ENCODE results near the gene INSC. TPM values are rescaled to one million over a fixed set of nuclear protein-coding genes. Genes with fewer than 3 reads are reported as not detected.

Gene INSC
- total and polyA plus RNA-seq, 7 donors, result 1.4 to 5.4 (median 2.9) TPM

- DNase-seq, result no peak
- Histone ChIP-seq H3K27me3 (no peaks in the 10 kb centered on the region), H3K36me3 (no peaks in the 10 kb centered on the region), H3K9me3 (no peaks in the 10 kb centered on the region), H3K4me3 (no peak overlapping the region), H3K27ac (no peak overlapping the region), H3K4me1 (no peaks in the 10 kb centered on the region)
- TF ChIP-seq EP300 (IDR thresholded peaks at IDR 0.05) (no peak), POLR2AphosphoS5 (IDR thresholded peaks at IDR 0.05) (no peak), POLR2A (IDR thresholded peaks at IDR 0.05) (no peak)
- intact Hi-C loops (cut with DNase I), result no loop called here
- 92 to 97% methylated on average over 1 of the region's 1 CpG for WGBS, 2 donors
Measured at GRCh38 chr11:15091625-15092024, 23.1 kb upstream of the INSC start.

DNA sequence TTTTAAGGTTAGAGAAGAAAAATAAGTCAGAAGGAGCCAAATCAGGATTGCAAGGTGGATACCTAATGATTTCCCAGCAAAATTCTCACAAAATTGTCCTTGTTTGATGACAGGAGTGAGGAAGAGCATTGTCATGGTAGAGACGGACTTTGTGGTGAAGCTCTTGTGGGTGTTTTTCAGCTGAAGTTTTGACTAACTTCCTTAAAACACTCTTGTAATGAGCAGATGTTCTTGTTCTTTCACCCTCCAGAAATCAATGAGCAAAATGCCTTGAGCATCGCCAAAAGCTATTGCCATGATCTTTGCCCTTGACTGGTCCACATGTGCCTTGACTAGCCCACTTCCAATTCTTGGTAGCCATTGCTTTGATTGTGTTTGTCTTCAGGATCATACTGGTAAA, 21.3 kb upstream of the INSC start:
- intact Hi-C loops (cut with DNase I), result no loop called here
- Histone ChIP-seq H3K27ac (no peak overlapping the region), H3K4me1 (no peaks in the 10 kb centered on the region), H3K27me3 (no peaks in the 10 kb centered on the region), H3K9me3 (no peaks in the 10 kb centered on the region), H3K4me3 (no peak overlapping the region), H3K36me3 (no peaks in the 10 kb centered on the region)
- no peak for DNase-seq
- no peak for TF ChIP-seq POLR2AphosphoS5 (IDR thresholded peaks at IDR 0.05)
- no peak for TF ChIP-seq EP300 (IDR thresholded peaks at IDR 0.05)
- TF ChIP-seq POLR2A (IDR thresholded peaks at IDR 0.05), result no peak
- TF ChIP-seq CTCF (IDR thresholded peaks at IDR 0.05), result no peak
- WGBS, 2 donors, result 50 to 83% methylated on average over 2 of the region's 2 CpGs

DNA sequence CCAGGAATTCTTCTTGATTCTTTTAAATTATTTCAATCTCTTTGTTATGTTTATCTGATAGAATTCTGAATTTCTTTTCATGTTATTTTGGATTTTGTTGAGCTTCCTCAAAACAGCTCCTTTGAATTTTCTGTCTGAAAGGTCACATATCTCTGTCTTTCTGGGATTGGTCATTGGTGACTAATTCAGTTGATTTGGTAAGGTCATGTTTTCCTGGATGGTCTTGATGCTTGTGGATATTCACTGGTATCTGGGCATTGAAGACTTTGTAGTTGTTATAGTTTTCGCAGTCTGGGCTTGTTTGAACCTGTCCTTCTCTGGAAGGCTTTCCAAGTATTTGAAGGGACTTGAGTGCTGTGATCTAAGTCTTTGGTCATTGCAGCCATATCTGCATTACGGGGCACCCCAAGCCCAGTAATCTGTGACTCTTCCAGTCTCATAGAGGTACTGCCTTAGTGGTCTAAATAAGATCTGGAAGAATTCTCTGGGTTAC, 18.9 kb upstream of the INSC start:
- intact Hi-C loops (cut with DNase I), result no loop called here
- TF ChIP-seq POLR2A (IDR thresholded peaks at IDR 0.05) (no peak), CTCF (IDR thresholded peaks at IDR 0.05) (no peak), POLR2AphosphoS5 (IDR thresholded peaks at IDR 0.05) (no peak), EP300 (IDR thresholded peaks at IDR 0.05) (no peak)
- no peaks in the 10 kb centered on the region for H3K4me1 ChIP-seq
- no peak overlapping the region for H3K4me3 ChIP-seq
- 94% methylated on average over 2 of the region's 2 CpGs for WGBS, 2 donors
- no peaks in the 10 kb centered on the region for H3K36me3 ChIP-seq
- no peak for DNase-seq
- no peaks in the 10 kb centered on the region for H3K9me3 ChIP-seq
- no peaks in the 10 kb centered on the region for H3K27me3 ChIP-seq
- no peak overlapping the region for H3K27ac ChIP-seq

GRCh38 chr11:15097411-15097810, 17.3 kb upstream of the INSC start:
- H3K27me3 ChIP-seq, result no peaks in the 10 kb centered on the region
- no peak for DNase-seq
- H3K36me3 ChIP-seq, result no peaks in the 10 kb centered on the region
- no peak overlapping the region for H3K4me3 ChIP-seq
- no peaks in the 10 kb centered on the region for H3K9me3 ChIP-seq
- intact Hi-C loops (cut with DNase I), result no loop called here
- no peaks in the 10 kb centered on the region for H3K4me1 ChIP-seq
- H3K27ac ChIP-seq, result no peak overlapping the region
- no peak for TF ChIP-seq EP300 (IDR thresholded peaks at IDR 0.05)
- TF ChIP-seq POLR2A (IDR thresholded peaks at IDR 0.05), result no peak
- no peak for TF ChIP-seq POLR2AphosphoS5 (IDR thresholded peaks at IDR 0.05)
- no peak for TF ChIP-seq CTCF (IDR thresholded peaks at IDR 0.05)
- 90 to 94% methylated on average over 3 of the region's 3 CpGs for WGBS, 2 donors

- DNase-seq, result no peak
- Histone ChIP-seq H3K27me3 (no peaks in the 10 kb centered on the region), H3K4me1 (no peaks in the 10 kb centered on the region), H3K27ac (no peak overlapping the region), H3K36me3 (no peaks in the 10 kb centered on the region), H3K9me3 (peaks cover 0 to 2% (median 0%) of the 10 kb centered on the region in 4 donors), H3K4me3 (no peak overlapping the region)
- intact Hi-C loops (cut with DNase I), result no loop called here
- TF ChIP-seq CTCF (IDR thresholded peaks at IDR 0.05), result no peak
- TF ChIP-seq EP300 (IDR thresholded peaks at IDR 0.05), result no peak
- TF ChIP-seq POLR2A (IDR thresholded peaks at IDR 0.05), result no peak
- TF ChIP-seq POLR2AphosphoS5 (IDR thresholded peaks at IDR 0.05), result no peak
Measured at GRCh38 chr11:15099267-15099666, 15.5 kb upstream of the INSC start.

Data from sigmoid colon (tissue), 7 donors.